GM13976 (cell line): ENCODE results near the gene TRAPPC2L.

Experiments used
- DNase-seq: peaks from one replicate; pipeline ENCODE4 v3.0.0; 2012; ENCODE audit warnings: low spot score
- CTCF ChIP-seq: IDR thresholded peaks from 2 replicates; pipeline ENCODE4 v1.5.1; 2012; ENCODE audit warnings: borderline replicate concordance, mild to moderate bottlenecking; ENCODE audit not compliant: insufficient read depth; ENCODE audit errors: extremely low read depth, missing control alignments, control extremely low read depth
- in situ Hi-C: fragments of 300-500 bp; cut with MboI; formaldehyde crosslinking; loops from one replicate; pipeline ENCODE4 v1.12.0; 2022; ENCODE audit warnings: low sequenced_read_pairs, mixed read lengths, inconsistent platforms; ENCODE audit not compliant: unreplicated experiment

TRAPPC2L gene

GRCh38 chr16:88907768-88908167 lies 50.8 kb downstream of the TRAPPC2L start:
- no peak for DNase-seq
- no peak for TF ChIP-seq CTCF
- in situ Hi-C loops, result no loop called here

- no peak for DNase-seq
- TF ChIP-seq CTCF, result no peak
- in situ Hi-C loops, result no loop called here
Measured at GRCh38 chr16:88908307-88908706, 51.4 kb downstream of the TRAPPC2L start.

GRCh38 chr16:88909431-88910210 lies 52.7 kb downstream of the TRAPPC2L start:
- no peak for DNase-seq
- TF ChIP-seq CTCF, result no peak
- in situ Hi-C loops, result no loop called here

GRCh38 chr16:88910284-88911135 lies 53.6 kb downstream of the TRAPPC2L start:
- in situ Hi-C loops, result no loop called here

GRCh38 chr16:88911136-88911945 lies 54.4 kb downstream of the TRAPPC2L start:
- no peak for TF ChIP-seq CTCF
- DNase-seq, result peak; percentile 61
- in situ Hi-C loops, result no loop called here

More at GRCh38 chr16:88910284-88911135, 53.6 kb downstream of the TRAPPC2L start:
- no peak for DNase-seq
- no peak for TF ChIP-seq CTCF

GRCh38 chr16:88911946-88912310 lies 55.0 kb downstream of the TRAPPC2L start:
- in situ Hi-C loops, result no loop called here
- TF ChIP-seq CTCF, result no peak
- no peak for DNase-seq
